GM19395 (cell line): ENCODE data around the gene PLA2G4B.
"Not testable (repeated sequence)": the region's sequence is repeated elsewhere in the genome, so short reads cannot be mapped to it uniquely, and the experiment has no call there.

Source experiments
- ATAC-seq: cut with Tn5 transposase; IDR thresholded peaks from one replicate; pipeline ENCODE4 v1.9.1; 2021; ENCODE audit warnings: mild to moderate bottlenecking, moderate library complexity; ENCODE audit not compliant: unreplicated experiment

The PLA2G4B gene

GRCh38 chr15:41825572-41826535 is 12.8 kb upstream of the PLA2G4B start:
- no peak for ATAC-seq

- no peak for ATAC-seq
Measured at GRCh38 chr15:41827290-41827879, 11.3 kb upstream of the PLA2G4B start.

- peak; percentile 76 for ATAC-seq
Measured at GRCh38 chr15:41827880-41828806, 10.5 kb upstream of the PLA2G4B start, which contains the start of gene JMJD7. Gene JMJD7 (plus strand): TSS chr15:41828092. CDS start chr15:41828125, 33 bp downstream.

GRCh38 chr15:41828807-41829141 is 9.9 kb upstream of the PLA2G4B start:
- no peak for ATAC-seq

- no peak for ATAC-seq
Measured at GRCh38 chr15:41829959-41830646, 8.5 kb upstream of the PLA2G4B start.

- ATAC-seq = not testable (repeated sequence)
Measured at GRCh38 chr15:41831291-41831690, 7.4 kb upstream of the PLA2G4B start.

- ATAC-seq = no peak
Measured at GRCh38 chr15:41832208-41832607, 6.4 kb upstream of the PLA2G4B start.

GRCh38 chr15:41832875-41833274 is 5.8 kb upstream of the PLA2G4B start:
- ATAC-seq = no peak

- ATAC-seq = no peak
Measured at GRCh38 chr15:41834096-41834495, 4.6 kb upstream of the PLA2G4B start.

- no peak for ATAC-seq
Measured at GRCh38 chr15:41836073-41836472, 2.6 kb upstream of the PLA2G4B start.

- ATAC-seq = no peak
Measured at GRCh38 chr15:41836713-41837454, 1.8 kb upstream of the PLA2G4B start.

GRCh38 chr15:41839781-41840491 is 1.3 kb downstream of the PLA2G4B start:
- ATAC-seq = no peak

GRCh38 chr15:41840673-41841072 is 2.0 kb downstream of the PLA2G4B start:
- no peak for ATAC-seq

GRCh38 chr15:41841131-41841530 is 2.5 kb downstream of the PLA2G4B start:
- ATAC-seq = no peak

- ATAC-seq = no peak
Measured at GRCh38 chr15:41842229-41842628, 3.6 kb downstream of the PLA2G4B start.

GRCh38 chr15:41843571-41843970 is 4.9 kb downstream of the PLA2G4B start:
- no peak for ATAC-seq

GRCh38 chr15:41844814-41845213 is 6.2 kb downstream of the PLA2G4B start:
- no peak for ATAC-seq

- ATAC-seq = no peak
Measured at GRCh38 chr15:41847206-41847605, 8.6 kb downstream of the PLA2G4B start.

GRCh38 chr15:41847981-41848380 is 9.3 kb downstream of the PLA2G4B start:
- ATAC-seq = no peak
